HL-60/S4 treated with phorbol 12-myristate 13-acetate at 8.2 ng/mL for 4 days and 3 days (cell line): ENCODE measurements around the gene EFHD2.
"Not testable (repeated sequence)": the region's sequence is repeated elsewhere in the genome, so short reads cannot be mapped to it uniquely, and the experiment has no call there.

ENCODE experiments used
- in situ Hi-C: fragments of 300-500 bp; cut with MboI; formaldehyde crosslinking; loops from 2 replicates; pipeline ENCODE4 v1.15.0; 2022; ENCODE audit warnings: low sequenced_read_pairs

EFHD2 gene

GRCh38 chr1:15388201-15388880, 21.3 kb upstream of the EFHD2 start:
- in situ Hi-C loops, result no loop called here

GRCh38 chr1:15389828-15390227, 19.9 kb upstream of the EFHD2 start:
- in situ Hi-C loops, result not testable (repeated sequence)

GRCh38 chr1:15390667-15391066, 19.0 kb upstream of the EFHD2 start:
- in situ Hi-C loops, result no loop called here

GRCh38 chr1:15391366-15391765, 18.3 kb upstream of the EFHD2 start:
- in situ Hi-C loops, result no loop called here

- in situ Hi-C loops, result no loop called here
Measured at GRCh38 chr1:15393475-15394257, 16.0 kb upstream of the EFHD2 start.

GRCh38 chr1:15394258-15394690, 15.4 kb upstream of the EFHD2 start:
- in situ Hi-C loops, result no loop called here

- in situ Hi-C loops, result no loop called here
Measured at GRCh38 chr1:15397236-15397635, 12.5 kb upstream of the EFHD2 start.

GRCh38 chr1:15399710-15400109, 10.0 kb upstream of the EFHD2 start:
- in situ Hi-C loops, result no loop called here

- in situ Hi-C loops, result no loop called here
Measured at GRCh38 chr1:15400627-15401026, 9.1 kb upstream of the EFHD2 start.

GRCh38 chr1:15401391-15402055, 8.2 kb upstream of the EFHD2 start:
- in situ Hi-C loops, result no loop called here

- in situ Hi-C loops, result no loop called here
Measured at GRCh38 chr1:15402809-15403450, 6.8 kb upstream of the EFHD2 start.

GRCh38 chr1:15403962-15404580, 5.6 kb upstream of the EFHD2 start:
- in situ Hi-C loops, result no loop called here

- in situ Hi-C loops, result no loop called here
Measured at GRCh38 chr1:15405106-15405850, 4.4 kb upstream of the EFHD2 start.

GRCh38 chr1:15406614-15407559, 2.8 kb upstream of the EFHD2 start:
- in situ Hi-C loops, result no loop called here

GRCh38 chr1:15407580-15407979, 2.1 kb upstream of the EFHD2 start:
- in situ Hi-C loops, result no loop called here

GRCh38 chr1:15408890-15409387, 749 bp upstream of the EFHD2 start:
- in situ Hi-C loops, result no loop called here

GRCh38 chr1:15410223-15410883, 665 bp downstream of the EFHD2 start:
- in situ Hi-C loops, result no loop called here

- in situ Hi-C loops, result no loop called here
Measured at GRCh38 chr1:15410884-15411245, 1.2 kb downstream of the EFHD2 start.
